HG03457 (cell line): ENCODE data around the gene MDGA2.
"Not testable (repeated sequence)": the region's sequence is repeated elsewhere in the genome, so short reads cannot be mapped to it uniquely, and the experiment has no call there.

ENCODE experiments used
- ATAC-seq: cut with Tn5 transposase; IDR thresholded peaks from one replicate; pipeline ENCODE4 v1.9.1; 2021; ENCODE audit warnings: moderate number of reproducible peaks; ENCODE audit not compliant: unreplicated experiment

The MDGA2 gene

GRCh38 chr14:46988312-46988711 lies 687.1 kb downstream of the MDGA2 start:
- no peak for ATAC-seq

DNA sequence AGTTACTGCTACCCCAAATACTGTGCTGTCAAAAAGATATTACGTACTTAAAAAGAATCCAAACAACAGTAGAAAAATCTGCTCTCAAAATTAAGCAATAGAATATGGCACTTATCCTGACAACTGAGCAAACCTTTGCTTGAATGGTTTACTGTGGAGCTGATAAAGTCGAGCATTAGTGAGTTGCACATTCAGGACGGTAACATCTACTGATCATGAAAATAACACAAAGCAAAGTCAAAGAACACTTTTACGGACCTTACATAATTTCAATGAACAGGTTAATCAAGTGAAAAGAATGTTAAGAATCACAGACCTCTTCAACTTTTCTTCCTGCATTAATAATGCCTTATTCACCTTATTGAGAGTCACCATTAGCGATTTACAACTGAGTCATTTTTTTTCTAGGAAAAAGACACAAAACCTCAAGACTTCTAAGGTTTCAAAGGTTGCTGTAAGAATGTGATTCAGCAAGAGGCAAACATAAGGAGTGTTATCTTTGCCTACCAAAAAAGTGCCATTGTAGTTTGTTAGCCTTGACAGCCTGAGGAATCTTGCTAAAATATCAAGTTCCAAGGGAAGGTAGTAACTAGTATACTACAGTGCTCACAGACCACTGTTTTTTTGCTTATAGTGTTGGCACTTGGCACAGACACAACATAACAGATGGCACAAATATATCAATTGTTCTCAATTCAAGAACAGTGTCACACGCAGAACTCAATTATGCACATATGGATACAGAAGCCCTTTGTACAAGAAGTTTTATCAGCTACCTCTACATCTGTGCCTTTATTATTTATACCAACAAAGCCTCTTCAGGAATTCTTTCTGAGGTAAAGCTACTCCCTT lies 689.6 kb downstream of the MDGA2 start:
- no peak for ATAC-seq

- ATAC-seq = no peak
Observed at GRCh38 chr14:46973295-46973694, 702.1 kb downstream of the MDGA2 start.

DNA sequence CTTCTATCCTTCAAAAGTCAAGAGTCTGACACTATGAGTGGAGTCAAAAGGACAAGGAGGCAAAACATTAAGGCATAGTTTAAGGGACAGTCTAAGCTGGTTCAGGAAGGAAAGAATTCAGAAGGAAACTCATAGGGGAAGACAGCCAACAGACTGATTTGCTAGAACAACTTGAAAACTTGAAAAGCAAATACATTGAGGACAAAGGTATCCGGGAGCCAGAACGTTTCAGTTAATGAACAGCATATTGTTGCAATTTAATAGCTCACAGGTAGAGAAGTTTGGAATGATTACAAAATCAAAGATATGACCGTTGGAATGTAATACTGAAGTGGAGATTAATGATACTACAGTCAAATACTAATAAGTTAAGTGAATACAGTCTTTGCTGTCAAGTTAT lies 711.0 kb downstream of the MDGA2 start:
- ATAC-seq = no peak

GRCh38 chr14:46951103-46951502 lies 724.3 kb downstream of the MDGA2 start:
- no peak for ATAC-seq

GRCh38 chr14:46940611-46941010 lies 734.8 kb downstream of the MDGA2 start:
- ATAC-seq = no peak

DNA sequence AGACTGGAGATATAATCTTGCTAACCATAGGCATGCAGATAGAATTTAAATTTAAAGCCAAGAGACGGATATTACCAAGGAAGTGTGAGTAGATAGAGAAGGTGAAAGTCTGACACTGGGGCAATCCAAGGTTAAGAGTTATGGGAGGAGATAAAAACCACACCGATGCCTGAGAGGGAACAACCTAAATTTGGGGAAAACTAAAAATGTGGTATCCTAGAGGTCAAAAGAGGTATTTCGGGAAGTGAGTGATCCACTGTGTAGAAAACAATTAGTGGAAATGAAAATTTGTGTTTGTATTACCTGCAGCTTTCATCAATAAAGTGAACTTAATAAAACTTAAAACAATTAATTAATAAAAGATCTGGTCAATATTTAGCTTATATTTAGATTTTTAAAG lies 754.9 kb downstream of the MDGA2 start:
- no peak for ATAC-seq

- not testable (repeated sequence) for ATAC-seq
Observed at GRCh38 chr14:46915539-46915938, 759.9 kb downstream of the MDGA2 start.

GRCh38 chr14:46902837-46903236 lies 772.6 kb downstream of the MDGA2 start:
- ATAC-seq = no peak

DNA sequence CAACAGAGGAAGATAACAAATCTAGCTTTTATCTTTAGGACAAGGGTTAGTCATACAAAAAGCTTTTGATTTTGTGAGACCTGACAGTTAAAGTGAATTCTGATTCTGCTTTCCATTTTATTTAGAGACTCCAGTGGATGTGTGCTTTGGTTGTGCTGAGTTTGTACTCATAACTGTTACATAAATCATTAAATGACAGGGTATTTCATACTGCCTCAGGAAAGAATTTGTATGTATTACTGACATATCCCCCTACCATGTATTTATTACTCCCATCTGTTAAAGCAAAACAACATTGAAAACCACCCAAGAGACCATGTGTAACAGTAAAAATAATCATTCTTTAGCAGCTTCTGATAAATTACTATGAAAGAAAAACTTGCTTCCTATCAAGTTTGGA lies 780.9 kb downstream of the MDGA2 start:
- ATAC-seq = no peak

GRCh38 chr14:46887144-46887543 lies 788.3 kb downstream of the MDGA2 start:
- peak; percentile 85 for ATAC-seq

DNA sequence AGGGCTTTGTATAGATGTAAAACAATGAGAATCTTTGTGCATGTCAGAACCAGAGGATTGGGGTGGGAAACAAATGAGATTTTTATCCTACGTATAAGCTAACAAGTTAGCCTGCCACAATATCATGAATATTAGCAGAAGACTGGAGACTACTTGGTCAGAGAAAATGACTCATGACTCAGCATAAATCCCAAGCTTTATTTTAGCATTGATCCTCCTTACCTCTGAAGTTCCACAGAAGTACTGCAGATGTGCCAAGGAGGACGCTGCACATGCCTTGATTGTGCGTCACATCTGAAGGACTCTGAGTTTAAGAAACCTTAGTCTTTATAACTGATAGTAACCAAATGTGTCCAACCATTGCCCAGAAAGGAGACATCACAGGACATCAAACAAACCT lies 789.8 kb downstream of the MDGA2 start:
- ATAC-seq = no peak

DNA sequence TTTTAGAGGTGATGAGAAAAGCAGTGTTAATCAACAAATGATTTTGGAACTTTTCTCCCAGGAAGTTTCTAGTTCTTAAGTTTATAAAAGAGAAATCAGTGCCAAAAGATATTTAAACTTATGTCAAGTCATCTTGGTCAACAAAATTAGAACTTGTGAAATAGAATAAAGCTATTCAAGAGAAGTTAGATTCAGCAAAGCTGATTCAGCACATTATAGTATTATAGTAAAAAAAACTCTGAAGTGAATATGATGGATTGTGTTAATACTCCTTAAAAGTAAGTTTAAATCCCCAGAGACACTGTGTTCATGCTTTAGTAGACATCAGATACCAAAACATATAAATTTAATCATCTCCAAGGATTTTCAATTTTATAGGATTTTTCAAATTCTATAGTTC lies 813.7 kb downstream of the MDGA2 start:
- no peak for ATAC-seq

GRCh38 chr14:46840944-46841720 lies 834.3 kb downstream of the MDGA2 start:
- no peak for ATAC-seq

- no peak for ATAC-seq
Observed at GRCh38 chr14:46820291-46820690, 855.1 kb downstream of the MDGA2 start.

- no peak for ATAC-seq
Observed at GRCh38 chr14:46819117-46819516, 856.3 kb downstream of the MDGA2 start.

- no peak for ATAC-seq
Observed at GRCh38 chr14:46818147-46818546, 857.3 kb downstream of the MDGA2 start.

- ATAC-seq = no peak
Observed at GRCh38 chr14:46793144-46793543, 882.3 kb downstream of the MDGA2 start.
